ENCODE data around the gene FAM229A.
"Not testable (repeated sequence)": the region's sequence is repeated elsewhere in the genome, so short reads cannot be mapped to it uniquely, and the experiment has no call there.

The FAM229A gene

DNA sequence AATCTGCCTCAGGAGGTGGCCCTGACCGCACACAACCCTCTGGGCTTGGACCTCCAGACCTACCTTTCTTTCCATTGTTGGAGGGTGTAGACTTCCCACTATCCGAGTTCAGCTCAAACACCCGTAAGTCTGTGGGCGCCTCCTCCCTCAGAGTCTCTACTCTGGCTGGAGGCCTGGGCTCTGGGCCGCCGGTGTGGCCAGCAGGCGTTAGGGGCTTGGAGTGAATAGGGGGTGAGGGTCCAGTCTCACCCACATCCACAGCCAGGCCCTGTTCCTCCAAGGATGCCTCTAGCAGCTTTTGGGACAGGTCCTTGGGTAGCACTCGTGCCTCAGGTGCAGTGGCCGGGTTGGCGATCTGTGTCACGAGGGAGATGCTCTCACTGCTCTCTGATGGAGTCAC is 13.9 kb upstream of the FAM229A start:
- no peak for DNase-seq

DNA sequence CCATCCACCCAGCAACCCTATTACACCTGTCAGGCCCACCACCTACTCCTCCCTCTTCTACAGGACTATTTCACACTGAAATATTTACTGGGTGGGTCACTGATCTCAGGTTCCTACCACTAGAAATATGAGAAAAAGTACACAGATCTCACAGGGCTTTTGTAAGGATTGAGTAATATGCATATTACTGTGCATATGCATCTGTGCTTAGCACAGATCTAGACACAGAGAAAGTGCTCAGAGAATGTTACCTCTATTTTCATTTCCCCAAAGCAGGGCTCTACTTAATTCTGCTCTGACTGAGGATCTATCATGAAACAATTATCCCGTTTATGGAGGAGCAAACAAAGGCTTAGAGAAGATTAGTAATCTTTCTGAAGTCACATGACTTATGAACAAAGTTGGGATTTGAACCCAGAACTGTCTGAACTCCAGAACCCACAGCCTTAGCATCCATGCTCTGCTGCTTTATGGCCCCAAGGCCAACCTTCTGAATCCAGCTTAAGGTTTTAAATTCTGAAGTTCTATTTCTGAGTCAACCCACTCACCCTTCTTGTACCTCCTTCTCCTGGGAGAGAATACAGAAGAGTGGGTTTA is 11.8 kb upstream of the FAM229A start:
- no peak for DNase-seq

DNA sequence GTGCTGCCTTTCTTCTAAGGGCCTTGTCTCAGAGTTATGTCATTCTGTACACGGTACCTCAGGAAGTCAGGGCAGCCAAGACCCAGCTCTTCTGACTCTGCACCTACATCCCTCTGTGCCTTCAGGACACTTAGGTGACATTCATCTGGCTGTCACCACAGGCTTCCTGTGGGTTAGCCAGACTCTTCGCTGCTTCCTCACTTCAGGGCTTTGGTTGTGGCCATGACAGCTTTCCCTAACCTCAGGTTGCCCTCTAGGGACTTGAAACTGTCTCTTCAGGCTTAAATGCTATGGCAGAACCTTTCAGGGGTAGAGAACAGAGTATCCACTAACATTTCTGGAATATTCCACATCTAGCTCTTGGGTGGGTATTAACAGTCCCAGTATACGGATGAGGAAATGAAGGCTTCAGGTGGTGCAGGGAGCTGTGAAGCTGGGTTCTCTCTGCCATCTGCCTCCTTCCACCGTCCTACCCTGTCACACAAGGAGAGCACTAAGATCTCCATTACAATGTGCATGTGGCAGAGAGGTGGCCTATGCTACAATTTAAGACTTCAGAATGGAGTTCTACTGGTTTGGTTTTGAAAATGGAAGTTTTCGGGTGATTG is 10.0 kb upstream of the FAM229A start:
- DNase-seq = no peak

DNA sequence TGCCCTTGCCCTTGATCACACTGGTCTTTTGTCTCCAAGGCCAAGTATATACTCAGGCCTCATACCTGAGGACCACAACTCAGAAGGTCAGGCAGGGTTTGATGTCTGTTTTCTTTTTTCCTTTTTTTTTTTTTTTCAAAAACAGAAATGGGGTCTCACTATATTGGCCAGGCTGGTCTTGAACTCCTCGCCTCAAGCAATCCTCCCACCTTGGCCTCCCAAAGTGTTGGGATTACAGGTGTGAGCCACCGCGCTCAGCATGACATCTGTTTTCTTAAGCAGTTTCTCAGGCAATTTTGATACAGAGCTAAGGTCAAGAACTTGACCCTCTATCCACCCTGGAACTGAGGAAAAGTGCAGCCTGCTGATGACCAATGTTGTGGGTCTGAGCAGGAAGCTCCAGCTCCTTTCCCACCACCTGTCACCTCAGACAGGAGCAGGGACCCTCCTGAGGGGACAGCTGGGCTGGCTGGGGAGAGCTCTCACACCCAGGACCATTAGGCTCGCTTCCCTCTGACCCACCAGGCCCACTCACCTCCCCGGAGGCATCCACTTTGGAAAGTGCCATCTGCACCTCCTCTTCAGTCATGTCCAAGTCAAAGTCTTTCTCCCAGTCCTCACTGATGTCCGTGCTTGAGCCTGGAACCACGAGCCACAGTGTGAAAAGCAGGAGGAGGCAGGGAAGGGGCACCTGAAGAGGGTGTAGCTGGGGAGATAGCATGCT is 5.8 kb upstream of the FAM229A start:
- no peak for DNase-seq

DNA sequence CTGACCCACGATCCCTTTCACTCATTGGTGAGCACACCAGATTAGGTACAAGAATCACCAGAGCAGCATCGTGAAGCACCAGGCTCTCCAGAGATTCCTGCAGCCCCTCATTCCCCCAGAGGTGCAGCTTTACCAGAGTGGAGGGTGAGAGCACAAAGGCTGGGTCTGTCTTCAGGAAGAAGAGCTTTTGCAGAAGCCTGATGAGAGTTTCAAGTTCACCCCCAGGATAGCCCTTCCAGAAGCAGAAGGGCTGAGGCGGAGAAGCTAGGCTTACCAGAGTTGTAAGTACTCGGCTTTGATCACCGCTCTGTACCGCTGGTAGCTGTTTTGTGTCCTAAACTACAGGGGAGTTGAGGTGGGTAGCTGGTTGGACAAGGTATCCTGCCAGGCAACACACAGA is 3.2 kb upstream of the FAM229A start:
- no peak for DNase-seq

DNA sequence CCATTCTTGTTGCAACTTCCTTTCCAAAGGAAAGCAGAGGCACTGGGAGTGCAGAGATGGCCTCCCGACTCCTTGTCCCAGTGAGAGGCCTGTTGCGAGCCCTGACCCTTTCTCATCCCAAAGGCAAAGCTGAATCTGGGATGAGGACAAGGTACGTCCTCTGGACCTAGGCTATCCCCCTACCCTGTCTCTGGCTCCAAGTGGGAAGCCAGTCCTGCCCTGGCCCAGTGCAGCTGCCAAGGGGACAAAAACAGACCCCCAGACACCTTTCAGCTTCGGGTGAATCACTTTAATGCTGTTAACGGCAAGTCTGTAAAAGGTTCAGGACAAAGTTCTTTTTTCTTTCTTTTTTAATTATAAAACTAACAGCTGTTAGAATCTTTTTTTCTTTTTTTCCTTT is 2.6 kb upstream of the FAM229A start:
- no peak for DNase-seq

DNA sequence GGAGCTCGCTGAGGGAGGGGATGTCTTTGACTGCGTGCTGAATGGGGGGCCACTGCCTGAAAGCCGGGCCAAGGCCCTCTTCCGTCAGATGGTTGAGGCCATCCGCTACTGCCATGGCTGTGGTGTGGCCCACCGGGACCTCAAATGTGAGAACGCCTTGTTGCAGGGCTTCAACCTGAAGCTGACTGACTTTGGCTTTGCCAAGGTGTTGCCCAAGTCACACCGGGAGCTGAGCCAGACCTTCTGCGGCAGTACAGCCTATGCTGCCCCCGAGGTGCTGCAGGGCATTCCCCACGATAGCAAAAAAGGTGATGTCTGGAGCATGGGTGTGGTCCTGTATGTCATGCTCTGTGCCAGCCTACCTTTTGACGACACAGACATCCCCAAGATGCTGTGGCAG is 1.4 kb upstream of the FAM229A start:
- DNase-seq = no peak

DNA sequence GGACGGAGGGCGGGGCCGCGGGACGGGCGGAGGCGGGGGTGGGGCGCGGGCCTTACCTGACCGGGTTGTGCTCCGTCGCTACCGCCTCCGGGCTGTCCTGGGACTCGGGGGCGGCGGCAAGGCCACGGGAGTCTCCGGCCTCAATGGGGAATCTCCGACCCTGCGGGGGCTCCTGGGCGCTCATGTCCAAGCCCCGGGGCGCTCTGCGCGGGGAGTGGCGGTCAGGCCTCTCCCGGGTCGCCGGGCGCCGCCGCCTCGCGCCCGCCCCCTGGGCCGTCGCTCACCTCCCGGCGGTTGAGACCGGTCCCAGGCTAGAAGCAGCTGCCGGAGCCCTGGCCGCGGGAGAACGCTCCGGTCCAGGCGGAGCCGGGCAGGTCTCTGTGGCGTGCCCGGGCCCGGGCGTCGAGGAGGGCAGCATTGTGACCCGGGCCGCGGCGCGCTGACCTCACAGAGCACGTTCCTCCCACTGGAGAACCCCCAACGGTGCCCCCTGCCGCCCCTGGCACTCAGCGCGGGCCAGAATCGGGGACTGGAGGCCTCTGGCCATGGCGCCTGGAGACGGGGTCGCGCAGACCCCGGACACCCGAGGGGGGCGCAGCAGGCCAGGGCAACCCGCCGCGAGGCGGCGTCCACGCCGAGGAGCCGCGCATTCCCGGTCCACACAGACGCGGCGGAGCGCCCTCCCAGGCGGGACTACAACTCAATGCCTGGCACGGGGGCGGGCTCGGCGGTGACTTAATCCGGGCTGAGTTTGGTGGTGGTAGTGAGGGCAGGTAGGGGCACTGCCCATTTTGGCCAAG is 411 bp downstream of the FAM229A start:
- no peak for DNase-seq

DNA sequence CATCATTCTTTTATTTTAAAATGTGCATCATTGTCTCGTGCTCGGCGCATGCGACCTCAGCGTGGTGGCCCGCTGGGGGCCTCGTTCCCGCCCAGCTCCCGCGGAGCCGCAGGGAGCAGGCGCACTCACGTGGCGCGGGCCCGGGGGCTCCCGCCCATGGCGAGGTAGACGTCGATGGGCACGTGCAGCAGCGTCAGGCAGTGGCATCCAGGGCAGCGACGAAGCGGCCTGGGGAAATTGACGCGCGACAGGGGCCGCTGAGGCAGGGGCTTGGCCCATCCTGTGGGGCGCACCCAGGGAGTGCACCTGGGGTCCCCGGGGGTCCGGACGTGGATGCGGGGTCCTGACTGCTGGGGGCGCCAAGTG is 994 bp downstream of the FAM229A start:
- DNase-seq = no peak

DNA sequence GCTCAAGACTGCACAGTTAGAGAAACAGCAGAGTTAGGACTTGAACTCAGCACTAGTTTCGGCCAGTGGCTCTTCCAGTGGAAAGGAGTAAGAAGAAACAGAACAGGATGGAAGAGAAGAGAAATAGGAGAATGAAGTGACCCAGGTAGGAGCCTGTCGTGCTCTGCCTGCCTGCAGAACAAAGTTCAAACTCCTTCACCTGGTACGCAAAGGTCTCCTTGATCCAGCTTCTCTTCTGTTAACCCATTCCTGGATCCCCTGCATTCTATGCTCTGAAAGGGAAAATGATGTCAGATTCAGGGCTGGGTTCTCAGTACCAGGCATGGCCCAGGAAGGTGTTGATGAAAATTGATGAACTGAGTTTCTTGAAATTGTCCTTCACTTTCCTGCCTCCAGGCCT is 3.9 kb downstream of the FAM229A start:
- no peak for DNase-seq

DNA sequence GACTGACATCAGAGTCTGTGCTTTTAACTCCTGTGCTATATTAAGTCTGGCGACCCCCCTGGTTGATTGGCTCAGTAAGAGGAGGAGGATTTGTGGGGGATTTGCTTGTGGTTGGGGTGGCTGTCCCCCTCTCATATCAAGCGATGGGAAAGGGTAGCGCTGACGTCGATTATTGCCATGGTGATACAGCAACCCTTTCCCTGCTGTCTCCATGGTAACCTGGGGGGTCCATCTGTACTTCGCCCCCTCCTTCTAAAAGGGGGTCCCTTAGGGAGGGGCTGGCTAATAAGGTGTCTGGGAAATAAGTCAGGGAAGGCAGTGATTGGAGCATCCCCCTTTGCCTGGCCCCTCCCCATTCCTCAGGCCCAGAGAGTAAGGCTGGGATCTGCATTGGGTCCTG is 4.7 kb downstream of the FAM229A start:
- DNase-seq = no peak

DNA sequence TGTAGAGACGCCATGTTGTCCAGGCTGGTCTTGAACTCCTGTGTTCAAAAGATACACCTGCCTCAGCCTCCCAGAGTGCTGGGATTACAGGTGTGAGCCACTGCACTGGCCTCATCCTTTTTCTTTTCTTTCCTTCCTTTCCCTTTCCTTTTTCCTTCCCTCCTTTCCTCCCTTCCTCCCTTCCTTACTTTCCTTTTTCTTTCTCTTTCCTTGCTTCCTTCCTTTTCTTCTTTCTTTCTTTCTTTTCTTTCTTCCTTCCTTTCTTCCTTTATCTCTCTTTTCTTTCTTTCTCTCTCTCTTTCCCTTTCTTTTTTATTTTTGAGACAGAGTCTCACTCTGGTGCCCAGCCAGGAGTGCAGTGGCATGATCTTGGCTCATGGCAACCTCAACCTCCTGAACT is 5.8 kb downstream of the FAM229A start:
- no peak for DNase-seq

DNA sequence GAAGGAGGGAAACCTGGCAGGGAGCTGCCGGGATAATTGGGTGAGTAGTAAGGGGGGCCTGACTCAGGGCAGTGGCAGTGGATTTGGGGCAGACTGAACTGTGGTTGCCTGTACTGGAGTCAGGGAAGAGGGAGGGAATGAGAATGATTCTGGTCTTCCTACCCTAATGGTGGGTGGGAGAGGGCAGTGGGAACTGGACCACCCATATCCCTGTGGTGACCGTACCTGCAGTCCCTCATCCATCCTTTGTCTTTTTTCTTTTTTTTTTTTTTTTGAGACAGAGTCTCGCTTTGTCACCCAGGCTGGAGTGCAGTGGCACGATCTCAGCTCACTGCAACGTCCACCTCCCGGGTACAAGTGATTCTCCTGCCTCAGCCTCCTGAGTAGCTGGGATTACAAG is 6.5 kb downstream of the FAM229A start:
- DNase-seq = not testable (repeated sequence)

DNA sequence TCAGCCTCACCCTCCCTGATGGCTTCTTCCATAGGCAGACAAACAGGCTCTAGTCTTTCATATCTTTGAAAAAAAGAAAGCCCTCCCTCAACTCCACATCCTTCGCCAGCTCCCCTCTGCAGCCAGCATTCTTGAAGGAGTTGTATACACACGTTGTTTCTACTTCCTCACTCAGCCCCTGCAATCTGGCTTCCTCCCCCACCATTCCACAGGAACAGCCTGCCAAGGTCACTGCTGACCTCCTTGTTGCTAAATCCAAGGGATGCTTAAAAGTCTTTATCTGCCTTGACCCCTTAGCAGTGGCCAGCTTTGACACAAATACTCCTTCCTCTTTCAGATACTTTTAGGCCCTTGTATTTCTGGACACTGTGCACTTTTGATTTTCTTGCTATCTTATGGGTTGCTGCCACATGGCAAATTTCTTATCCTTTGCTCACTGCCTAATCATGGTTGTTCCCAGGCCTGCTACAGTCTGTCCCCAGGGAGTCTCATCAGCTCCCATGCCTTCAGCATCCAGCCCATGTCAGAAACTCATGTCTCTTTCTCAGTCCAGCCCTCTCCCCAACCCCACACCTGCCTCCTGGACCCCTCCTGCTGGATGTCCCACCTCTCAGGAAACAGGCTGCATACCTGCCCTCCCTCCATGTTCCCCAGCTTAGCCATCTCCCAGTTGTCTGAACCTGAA is 8.3 kb downstream of the FAM229A start:
- DNase-seq = no peak

DNA sequence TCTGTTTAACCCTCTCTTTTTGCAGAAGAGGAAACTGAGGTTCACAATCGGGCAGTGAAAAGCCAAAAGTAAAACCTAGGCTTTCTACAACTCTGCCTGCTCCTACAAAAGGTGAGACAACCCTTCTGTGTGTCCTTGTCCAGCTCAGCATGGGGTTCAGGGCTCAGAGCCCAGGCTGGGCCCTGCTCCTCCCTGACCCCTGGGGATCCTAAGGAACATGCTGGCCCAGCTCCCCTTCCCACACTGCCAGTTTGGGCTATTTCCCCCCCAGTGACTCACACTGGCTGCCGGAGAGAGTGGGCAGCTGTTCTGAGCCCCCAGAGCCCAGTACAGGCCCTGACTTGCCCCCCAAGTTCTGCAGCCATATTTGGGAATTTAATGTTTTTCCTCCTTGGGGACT is 8.9 kb downstream of the FAM229A start:
- DNase-seq = no peak

DNA sequence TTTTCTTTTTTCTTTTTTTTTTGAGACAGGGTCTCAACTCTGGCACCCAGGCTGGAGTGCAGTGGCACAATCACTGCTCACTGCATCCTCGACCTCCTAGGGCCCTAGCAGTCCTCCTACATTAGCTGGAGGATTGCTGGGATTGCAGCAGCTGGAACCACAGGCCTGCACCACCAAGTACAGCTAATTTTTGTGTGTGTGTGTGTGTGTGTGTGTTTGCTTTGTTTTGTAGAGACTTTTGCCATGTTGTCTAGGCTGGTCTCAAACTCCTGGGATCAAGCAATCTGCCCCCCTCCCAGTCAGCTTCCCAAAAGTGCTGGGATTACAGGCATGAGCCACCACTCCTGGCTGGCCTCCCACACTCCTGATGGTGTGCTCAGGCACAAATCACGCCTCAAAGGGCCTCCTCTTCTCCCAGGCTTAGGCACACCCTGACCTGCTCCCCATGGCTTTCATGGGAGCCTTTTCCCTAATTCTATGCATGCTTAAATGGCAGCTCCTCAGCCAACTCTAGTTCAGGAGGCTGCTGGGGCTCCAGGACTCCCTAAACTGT is 9.4 kb downstream of the FAM229A start:
- DNase-seq = no peak

DNA sequence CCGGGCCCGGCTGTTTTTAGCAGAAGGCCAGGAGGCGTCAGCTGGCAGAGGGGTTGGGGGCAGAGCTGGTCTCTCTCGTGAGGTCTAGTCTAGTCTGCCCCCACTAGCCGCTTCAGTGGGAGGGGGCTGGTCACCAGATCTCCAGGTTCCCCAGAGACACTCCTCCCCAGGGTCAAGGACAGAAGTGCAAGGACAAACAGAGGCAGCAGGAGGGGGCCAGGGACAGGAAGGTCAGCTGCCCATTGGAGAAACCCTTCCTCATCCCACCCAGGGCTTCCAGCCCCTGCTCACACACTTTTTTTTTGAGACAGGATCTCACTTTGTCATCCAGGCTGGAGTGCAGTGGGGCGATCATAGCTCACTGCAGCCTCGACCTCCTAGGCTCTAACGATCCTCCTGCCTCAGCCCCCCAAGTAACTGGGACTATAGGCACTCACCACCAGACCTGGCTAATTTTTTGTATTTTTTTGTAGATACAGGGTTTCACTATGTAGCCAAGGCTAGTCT is 10.0 kb downstream of the FAM229A start:
- no peak for DNase-seq

DNA sequence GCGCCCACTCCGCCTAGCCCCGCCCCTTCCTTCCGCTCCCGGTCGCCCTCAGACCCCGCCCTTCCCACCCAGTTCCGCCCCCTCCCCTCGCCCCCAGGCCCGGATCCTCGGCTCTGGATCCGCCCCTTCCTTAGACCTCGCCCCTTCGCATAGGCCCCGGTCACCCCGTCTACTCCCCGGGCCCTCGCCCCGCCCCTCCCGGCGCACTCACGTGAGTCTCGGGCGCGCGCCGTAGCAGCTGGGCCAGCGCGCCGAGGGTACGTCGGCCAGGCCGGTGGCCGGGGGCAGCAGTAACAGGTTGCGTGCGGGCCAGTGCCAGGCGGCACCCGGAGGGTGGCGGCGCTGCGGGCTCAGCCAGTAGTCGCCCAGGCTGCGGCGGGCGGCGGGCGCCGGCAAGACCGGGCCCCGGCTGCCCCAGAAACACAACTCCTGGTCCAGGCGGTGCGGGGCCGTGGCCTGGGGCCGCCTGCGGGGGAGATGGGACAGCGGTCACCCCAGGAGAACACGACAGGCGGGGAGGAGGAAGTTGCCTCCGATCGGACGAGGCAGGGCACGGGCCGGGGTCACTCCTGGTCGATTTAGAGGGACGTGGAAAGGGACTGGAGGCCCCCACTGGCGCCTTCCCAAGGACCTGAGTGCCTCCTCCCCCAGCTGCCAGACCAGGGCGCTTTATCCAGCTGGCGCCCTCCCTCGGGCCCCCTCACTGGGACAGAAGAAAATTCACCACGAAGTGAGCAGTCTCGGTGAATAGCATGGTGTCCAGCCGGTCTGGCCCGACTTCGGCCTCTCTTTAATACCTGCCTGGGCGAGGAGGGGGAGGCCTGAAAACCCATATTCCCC is 10.7 kb downstream of the FAM229A start:
- DNase-seq = peak; percentile 97 to 99

DNA sequence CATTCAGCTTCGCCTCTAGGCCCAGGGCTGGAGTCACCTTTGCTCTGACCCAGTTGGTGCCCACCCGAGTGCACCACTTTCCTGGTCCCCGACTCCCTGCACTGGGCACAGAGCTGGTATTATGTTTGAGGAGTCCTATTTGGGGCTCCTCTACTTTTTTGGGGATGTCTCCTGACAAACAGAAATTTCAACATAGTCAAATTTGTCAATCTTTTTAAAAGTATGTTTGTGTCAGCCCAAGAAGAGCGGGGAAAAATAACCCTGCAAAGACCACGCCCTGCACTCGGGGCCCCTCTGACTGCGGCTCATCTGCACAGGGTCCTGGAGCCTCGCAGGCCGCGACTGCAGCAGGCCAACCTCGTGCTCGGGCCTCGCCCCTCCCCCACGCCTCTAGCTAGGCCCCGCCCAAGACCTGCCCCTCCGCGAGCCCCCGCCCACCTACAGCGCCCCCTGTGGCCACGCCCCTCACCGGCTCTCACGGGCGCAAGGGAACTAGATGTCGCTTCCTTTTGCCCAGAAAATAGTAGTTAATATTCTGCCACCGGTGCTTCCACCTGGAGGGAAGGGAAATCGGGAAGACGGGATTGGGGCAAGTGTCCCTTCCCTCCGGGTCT is 11.4 kb downstream of the FAM229A start:
- DNase-seq = peak; percentile 74 to 80

DNA sequence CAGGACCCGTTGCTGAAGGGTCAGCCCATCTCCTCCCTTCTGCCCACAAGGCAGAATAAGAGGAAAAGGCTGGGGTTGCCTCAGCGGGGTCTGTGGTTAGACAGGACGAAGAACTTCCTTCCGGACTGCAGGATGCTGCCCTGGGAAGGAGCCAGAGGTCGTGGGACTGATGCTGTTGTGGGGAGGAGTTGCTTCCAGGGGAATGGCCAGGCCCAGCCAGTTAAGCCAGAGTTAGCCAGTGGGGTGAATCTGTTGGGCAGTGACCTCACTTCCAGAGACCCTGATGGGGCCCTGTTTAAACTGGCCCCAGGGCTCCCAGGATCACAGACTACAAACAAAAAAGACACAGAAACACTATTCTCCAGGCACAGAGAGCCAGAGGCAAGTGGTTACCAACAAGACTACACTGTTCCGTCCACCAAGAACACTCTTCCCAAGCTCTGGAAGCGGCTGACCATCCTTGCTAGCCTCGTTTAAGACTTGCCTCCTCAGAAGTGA is 13.0 kb downstream of the FAM229A start:
- DNase-seq = no peak

DNA sequence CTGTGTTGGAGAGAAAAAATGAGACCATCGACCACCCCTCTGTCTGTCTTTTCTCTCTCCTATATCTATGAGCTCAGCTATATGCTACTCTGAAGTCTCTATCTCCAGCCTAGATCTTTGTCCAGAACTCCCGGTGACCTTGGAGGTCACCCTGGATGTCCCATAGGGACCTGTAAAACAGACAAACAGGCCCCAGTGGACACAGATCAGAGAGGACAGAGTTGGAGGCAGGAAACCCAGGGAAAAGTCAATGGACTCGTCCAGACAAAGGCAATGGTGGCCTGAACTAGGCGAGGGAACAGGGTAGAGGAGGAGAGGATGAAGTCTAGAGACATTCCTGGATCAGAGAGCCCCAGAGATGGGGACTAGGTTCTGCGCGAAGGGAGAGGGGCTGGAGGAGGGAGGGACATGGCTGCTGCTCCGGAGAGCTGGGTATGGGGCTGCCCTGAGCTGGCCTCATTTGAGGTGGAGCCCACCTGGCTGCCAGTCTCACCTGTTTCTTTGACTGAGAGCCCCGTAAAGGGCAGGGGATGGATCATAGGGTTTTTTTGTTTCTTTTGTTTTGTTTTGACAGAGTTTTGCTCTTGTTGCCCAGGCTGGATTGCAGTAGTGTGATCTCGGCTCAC is 15.6 kb downstream of the FAM229A start:
- DNase-seq = no peak

Measured in SHP77 (cell line).